HepG2 (cell line): ENCODE results near the gene TEX261. TPM values are rescaled to one million over a fixed set of nuclear protein-coding genes. Genes with fewer than 3 reads are reported as not detected.

Experiments used
- AGO1 ChIP-seq: fragments of 200-400 bp; formaldehyde crosslinking; IDR thresholded peaks from 2 replicates; pipeline ENCODE4 v1.6.1; 2017; ENCODE audit warnings: mild to moderate bottlenecking, low read depth, low read length, moderate library complexity; ENCODE audit not compliant: poor library complexity, severe bottlenecking
- BORCS8-MEF2B ChIP-seq: sonication (generic); formaldehyde crosslinking; IDR thresholded peaks from 2 replicates; pipeline ENCODE4 v1.8.0; 2022; ENCODE audit warnings: mild to moderate bottlenecking, missing genetic modification reagents
- HIC2 ChIP-seq: sonication (generic); formaldehyde crosslinking; IDR thresholded peaks from 2 replicates; pipeline ENCODE4 v1.9.0; 2022; ENCODE audit warnings: low read depth, missing genetic modification reagents
- KMT2B ChIP-seq: IDR thresholded peaks from 2 replicates; pipeline ENCODE4 v1.6.1; 2016; ENCODE audit warnings: missing genetic modification reagents, missing compliant biosample characterization
- LCORL ChIP-seq, 2 experiments: fragments of 450-650 bp in 1 of 2; sonication (generic) in 1 of 2; formaldehyde crosslinking in 1 of 2; IDR thresholded peaks; 2 replicates each; pipeline versions ENCODE4 v1.5.0 to v1.6.1; 2017 to 2020; ENCODE audit warnings: antibody characterized with exemption in 1 of 2, missing genetic modification reagents in 1 of 2
- MAX ChIP-seq: IDR thresholded peaks from 2 replicates; pipeline ENCODE4 v1.6.1; 2012; ENCODE audit warnings: inconsistent platforms
- MEF2D ChIP-seq: sonication (generic); formaldehyde crosslinking; IDR thresholded peaks from 2 replicates; pipeline ENCODE4 v1.5.1; 2020; ENCODE audit warnings: mild to moderate bottlenecking, missing genetic modification reagents
- NR2F6 ChIP-seq, 2 experiments: IDR thresholded peaks; 2 replicates each; pipeline ENCODE4 v1.6.1; 2016; ENCODE audit warnings: antibody characterized with exemption in 1 of 2, mild to moderate bottlenecking in 1 of 2
- PHF21A ChIP-seq: sonication (generic); formaldehyde crosslinking; IDR thresholded peaks from 2 replicates; pipeline ENCODE4 v1.5.0; 2020; ENCODE audit warnings: mild to moderate bottlenecking, missing genetic modification reagents
- PRDM15 ChIP-seq: sonication (generic); formaldehyde crosslinking; IDR thresholded peaks from 2 replicates; pipeline ENCODE4 v1.4.0; 2020; ENCODE audit warnings: missing genetic modification reagents
- SAP130 ChIP-seq: IDR thresholded peaks from 2 replicates; pipeline ENCODE4 v1.6.1; 2016; ENCODE audit warnings: low read depth
- STAG1 ChIP-seq: sonication (generic); formaldehyde crosslinking; IDR thresholded peaks from 2 replicates; pipeline ENCODE4 v1.4.0; 2020; ENCODE audit warnings: missing genetic modification reagents
- TBP ChIP-seq: sonication (generic); formaldehyde crosslinking; IDR thresholded peaks from 2 replicates; pipeline ENCODE4 v1.5.0; 2020; ENCODE audit warnings: missing genetic modification reagents
- TEAD3 ChIP-seq: optimal IDR thresholded peaks from 2 replicates; pipeline ENCODE3; 2016; ENCODE audit warnings: borderline replicate concordance
- UBTF ChIP-seq: sonication (generic); formaldehyde crosslinking; IDR thresholded peaks from 2 replicates; pipeline ENCODE4 v1.4.0; 2020; ENCODE audit warnings: mild to moderate bottlenecking, missing genetic modification reagents
- ZFY ChIP-seq: sonication (generic); formaldehyde crosslinking; IDR thresholded peaks from 2 replicates; pipeline ENCODE4 v1.4.0; 2020; ENCODE audit warnings: missing genetic modification reagents
- ZNF501 ChIP-seq: sonication (generic); formaldehyde crosslinking; IDR thresholded peaks from 2 replicates; pipeline ENCODE4 v1.5.1; 2020; ENCODE audit warnings: mild to moderate bottlenecking, moderate library complexity, missing genetic modification reagents
- ZNF570 ChIP-seq: sonication (generic); formaldehyde crosslinking; IDR thresholded peaks from 2 replicates; pipeline ENCODE4 v1.4.0; 2020; ENCODE audit warnings: mild to moderate bottlenecking, missing genetic modification reagents, borderline replicate concordance
- ZNF768 ChIP-seq: sonication (generic); formaldehyde crosslinking; IDR thresholded peaks from 2 replicates; pipeline ENCODE4 v1.4.0; 2020; ENCODE audit warnings: missing genetic modification reagents
- ZNF879 ChIP-seq: sonication (generic); formaldehyde crosslinking; IDR thresholded peaks from 2 replicates; pipeline ENCODE4 v1.8.1; 2023; ENCODE audit warnings: missing genetic modification reagents
- ZSCAN12 ChIP-seq: sonication (generic); formaldehyde crosslinking; IDR thresholded peaks from 2 replicates; pipeline ENCODE4 v1.9.0; 2021; ENCODE audit warnings: mild to moderate bottlenecking, missing genetic modification reagents
- polyA plus RNA-seq, 8 experiments: library from polyadenylated mRNA; depleted of rRNA in 3 of 8; stranded (reverse) in 7 of 8; unstranded in 1 of 8; fragments of >200 nt; fragmentation: Illumina TruSeq in 4 of 8; extraction: Trizol in 4 of 8; gene quantifications; 2 replicates each; pipeline versions ENCODE4 v1.2.1 to v1.2.3, GENCODE V29; 2011 to 2016; ENCODE audit warnings: low read depth in 4 of 8, missing spikeins in 1 of 8, mixed read lengths in 1 of 8; ENCODE audit not compliant: insufficient read depth in 1 of 8
- total RNA-seq, 5 experiments: library from RNA; depleted of rRNA; stranded (reverse); fragments of >200 nt; fragmentation: Illumina TruSeq; extraction: Trizol; gene quantifications; 2 replicates each; pipeline ENCODE4 v1.2.3, GENCODE V29; 2016; ENCODE audit warnings: low read depth in 1 of 5

TEX261 gene
- total and polyA plus RNA-seq, 2 of the 13 experiments (the other 11 are each of a cell fraction or from before 2014, with no cell fraction given): 43.8 to 78.7 TPM

GRCh38 chr2:71006955-71007799 lies 12.5 kb upstream of the TEX261 start (continued):
- TF ChIP-seq HIC2 (CRISPR knock-in tag): peak; percentile 86
- 0 out of 2 replicates have a peak, but pooled peaks have one; percentile 25 for TF ChIP-seq SAP130 (CRISPR knock-in tag)
- no peak for TF ChIP-seq ZSCAN12 (CRISPR knock-in tag)
- 0 out of 2 replicates have a peak, but pooled peaks have one; percentile 26 for TF ChIP-seq ZNF501 (CRISPR knock-in tag)
- peak; percentile 15; the same call in 1 of the 2 replicates for TF ChIP-seq STAG1 (CRISPR knock-in tag)
- no peak for TF ChIP-seq NR2F6 (IDR thresholded peaks at IDR 0.05)
- TF ChIP-seq NR2F6 (CRISPR knock-in tag; IDR thresholded peaks at IDR 0.05): no peak
- peak; percentile 58; the same call in 1 of the 2 replicates for TF ChIP-seq ZFY (CRISPR knock-in tag)
- TF ChIP-seq TEAD3 (CRISPR knock-in tag): peak; percentile 48
- no peak for TF ChIP-seq LCORL (IDR thresholded peaks at IDR 0.05)
- 0 out of 2 replicates have a peak, but pooled peaks have one; percentile 28 for TF ChIP-seq LCORL (CRISPR knock-in tag; IDR thresholded peaks at IDR 0.05)
- TF ChIP-seq ZNF879 (CRISPR knock-in tag): no peak
- no peak for TF ChIP-seq PRDM15
- TF ChIP-seq MAX: peak; percentile 16; the same call in 1 of the 2 replicates
- no peak for TF ChIP-seq KMT2B
- no peak for TF ChIP-seq PHF21A (CRISPR knock-in tag)
- TF ChIP-seq ZNF768 (CRISPR knock-in tag): peak; percentile 41; the same call in 1 of the 2 replicates
- TF ChIP-seq ZNF570 (CRISPR knock-in tag): no peak
- TF ChIP-seq TBP (CRISPR knock-in tag): no peak
- TF ChIP-seq BORCS8-MEF2B: 0 out of 2 replicates have a peak, but pooled peaks have one; percentile 50
- no peak for TF ChIP-seq AGO1
- no peak for TF ChIP-seq MEF2D
- peak; percentile 35; the same call in 1 of the 2 replicates for TF ChIP-seq UBTF (CRISPR knock-in tag)
